ENCODE data around the gene FOXP2.
"Not testable (repeated sequence)": the region's sequence is repeated elsewhere in the genome, so short reads cannot be mapped to it uniquely, and the experiment has no call there.

The FOXP2 gene

DNA sequence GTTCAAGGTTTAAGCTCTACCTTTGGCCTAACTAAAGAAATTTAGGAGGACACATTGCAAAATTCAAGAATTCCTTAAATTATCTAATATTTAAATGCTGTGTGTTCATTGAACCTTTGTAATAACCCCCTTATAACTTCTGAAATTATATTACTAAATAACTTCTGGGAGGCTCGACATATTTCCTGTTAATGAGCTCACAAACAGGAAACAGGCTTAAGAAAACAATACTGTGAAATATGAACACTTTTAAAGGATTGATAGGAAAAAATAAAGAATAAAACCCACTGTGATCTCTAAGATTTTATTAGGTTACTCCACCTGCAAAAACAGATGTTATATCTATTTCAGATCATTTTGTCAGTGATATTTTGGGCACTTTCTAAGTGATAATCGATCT is 74.1 kb downstream of the FOXP2 start:
- H3K9me3 ChIP-seq, result no peaks in the 10 kb centered on the region; the same call in 1 of the 2 replicates
- DNase-seq (ENCODE audit: low spot score in 2 of 2), result no peak
- H3K36me3 ChIP-seq (replicated peaks), result no peaks in the 10 kb centered on the region
- H3K4me1 ChIP-seq, result no peaks in the 10 kb centered on the region
- H3K27me3 ChIP-seq (ENCODE audit: low read depth), result no peaks in the 10 kb centered on the region
- in situ Hi-C loops (cut with MboI; ENCODE audit: low sequenced_read_pairs), result no loop called here
- H3K4me3 ChIP-seq, result no peak overlapping the region

DNA sequence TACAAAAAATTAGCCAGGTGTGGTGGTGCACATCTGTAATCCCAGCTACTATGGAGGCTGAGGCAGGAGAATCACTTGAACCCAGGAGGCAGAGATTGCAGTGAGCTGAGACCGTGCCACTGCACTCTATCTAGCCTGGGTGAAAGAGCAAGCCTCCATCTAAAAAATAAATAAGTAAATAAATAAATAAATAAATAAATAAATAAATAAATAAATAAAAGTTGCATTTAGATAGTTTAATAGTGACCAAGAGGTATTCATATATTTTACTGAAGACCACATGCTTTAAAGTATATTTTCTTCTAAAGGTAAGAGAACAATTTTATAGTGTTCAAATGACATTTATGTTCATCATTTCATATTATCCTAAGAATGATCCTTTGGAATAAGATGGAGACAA is 82.9 kb downstream of the FOXP2 start:
- in situ Hi-C loops (cut with MboI; ENCODE audit: low sequenced_read_pairs); H3K4me1 ChIP-seq; DNase-seq (ENCODE audit: low spot score in 2 of 2); H3K27me3 ChIP-seq (ENCODE audit: low read depth); H3K9me3 ChIP-seq; H3K36me3 ChIP-seq (replicated peaks); H3K4me3 ChIP-seq: not testable (repeated sequence)

DNA sequence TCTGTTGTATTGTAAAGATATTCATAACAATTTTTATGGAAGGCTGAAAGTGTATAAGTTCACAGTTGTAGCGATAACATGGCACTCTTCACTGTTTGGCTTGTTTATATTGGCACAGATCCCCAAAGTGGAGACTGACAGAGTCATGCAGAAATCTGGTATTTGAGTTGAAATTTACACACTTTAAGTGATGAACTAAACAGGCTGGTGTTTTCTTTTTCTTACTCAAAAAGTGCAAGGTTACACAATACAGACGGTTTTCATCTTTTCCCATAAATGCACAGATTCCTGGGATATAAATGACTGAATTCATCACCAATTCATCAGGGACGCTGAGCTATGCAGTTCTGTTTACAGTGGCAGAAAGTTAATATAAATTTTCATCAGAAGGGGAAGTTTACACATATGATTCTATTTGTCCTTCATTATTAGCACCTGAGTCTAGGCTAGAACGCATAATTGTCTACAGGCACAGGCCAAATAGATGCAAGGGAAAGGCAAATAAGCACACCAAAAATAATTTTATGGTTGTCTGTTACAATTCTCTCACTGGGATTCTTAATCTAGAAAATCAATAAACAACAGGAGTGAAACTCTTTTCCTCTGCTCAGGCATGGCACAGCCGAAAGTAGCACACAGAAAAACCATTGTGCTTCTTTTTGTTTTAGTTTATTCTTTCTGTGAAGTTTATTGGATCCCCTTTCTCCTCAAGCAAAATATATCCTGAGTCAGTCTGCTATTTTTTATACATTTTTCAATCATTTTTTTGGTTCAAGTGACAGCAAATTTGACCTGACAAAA is 88.0 kb downstream of the FOXP2 start:
- DNase-seq (ENCODE audit: low spot score in 2 of 2), result no peak
- no peaks in the 10 kb centered on the region for H3K9me3 ChIP-seq
- in situ Hi-C loops (cut with MboI; ENCODE audit: low sequenced_read_pairs), result no loop called here
- H3K4me1 ChIP-seq, result no peaks in the 10 kb centered on the region
- H3K4me3 ChIP-seq, result no peak overlapping the region
- no peaks in the 10 kb centered on the region; the same call in 1 of the 2 replicates for H3K27me3 ChIP-seq (ENCODE audit: low read depth)
- no peaks in the 10 kb centered on the region for H3K36me3 ChIP-seq (replicated peaks)

DNA sequence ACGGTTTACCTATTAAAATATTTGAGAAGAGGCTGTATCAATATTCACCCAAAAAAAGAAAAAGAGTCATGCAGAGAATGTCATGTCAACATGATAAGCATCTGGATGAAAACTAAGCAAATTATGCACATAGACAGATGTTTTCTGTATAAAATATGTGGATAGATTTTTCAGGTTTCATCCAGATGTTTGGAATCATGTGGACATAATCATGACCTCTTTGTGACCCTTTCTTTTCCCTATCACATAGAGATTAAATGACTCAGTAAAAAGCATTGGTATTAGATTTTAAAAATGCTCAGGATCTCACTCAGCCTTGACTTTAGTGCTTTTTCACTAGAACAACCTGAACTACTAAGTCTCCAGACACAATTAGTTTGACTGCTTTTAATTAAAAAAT is 90.0 kb downstream of the FOXP2 start:
- H3K4me1 ChIP-seq, result no peaks in the 10 kb centered on the region
- H3K9me3 ChIP-seq, result no peaks in the 10 kb centered on the region
- in situ Hi-C loops (cut with MboI; ENCODE audit: low sequenced_read_pairs), result no loop called here
- H3K4me3 ChIP-seq, result no peak overlapping the region
- no peak for DNase-seq (ENCODE audit: low spot score in 2 of 2)
- H3K36me3 ChIP-seq (replicated peaks), result no peaks in the 10 kb centered on the region
- no peaks in the 10 kb centered on the region; the same call in 1 of the 2 replicates for H3K27me3 ChIP-seq (ENCODE audit: low read depth)

DNA sequence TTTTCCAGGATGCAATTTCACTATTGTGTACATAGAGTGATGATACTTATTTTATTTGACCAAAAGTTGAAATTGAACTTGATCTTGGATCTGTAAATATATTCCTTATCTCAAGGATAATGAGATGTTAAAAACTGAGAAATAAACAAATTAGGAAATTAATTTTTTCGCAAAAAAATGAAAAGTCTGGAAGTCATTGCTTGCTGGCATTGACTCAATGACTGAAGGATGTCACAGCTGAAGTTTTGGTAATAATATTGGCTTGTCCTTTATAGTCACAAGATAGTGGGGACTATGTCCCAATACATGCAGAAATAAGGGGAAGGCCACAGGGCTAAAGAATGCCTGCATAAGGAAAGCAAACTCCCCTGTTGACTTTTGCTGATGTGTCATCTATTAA is 92.8 kb downstream of the FOXP2 start:
- in situ Hi-C loops (cut with MboI; ENCODE audit: low sequenced_read_pairs), result no loop called here
- Histone ChIP-seq H3K36me3 (replicated peaks) (no peaks in the 10 kb centered on the region), H3K27me3 (ENCODE audit: low read depth) (no peaks in the 10 kb centered on the region; the same call in 1 of the 2 replicates), H3K4me1 (no peaks in the 10 kb centered on the region), H3K9me3 (no peaks in the 10 kb centered on the region), H3K4me3 (no peak overlapping the region)
- no peak for DNase-seq (ENCODE audit: low spot score in 2 of 2)

DNA sequence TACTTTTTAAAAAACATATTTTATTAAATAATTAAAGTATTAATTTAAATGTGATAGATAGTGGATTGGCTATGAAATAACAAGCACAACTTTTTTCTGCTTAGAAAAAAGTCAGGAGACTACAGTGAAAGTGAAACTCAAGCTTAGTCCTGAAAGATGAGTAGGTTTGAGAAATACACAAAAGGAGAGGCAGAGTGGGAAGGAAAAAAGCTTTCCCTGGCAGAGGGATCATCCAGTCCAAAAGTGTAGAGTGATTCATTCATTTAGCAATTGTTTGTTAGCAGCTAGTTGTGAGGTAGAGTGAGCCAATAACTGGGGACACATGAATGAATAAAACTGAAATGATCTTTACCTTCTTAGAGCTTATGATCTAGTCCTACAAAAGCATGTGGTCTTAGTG is 93.5 kb downstream of the FOXP2 start:
- Histone ChIP-seq H3K4me3 (no peak overlapping the region), H3K4me1 (no peaks in the 10 kb centered on the region), H3K9me3 (no peaks in the 10 kb centered on the region), H3K27me3 (ENCODE audit: low read depth) (no peaks in the 10 kb centered on the region), H3K36me3 (replicated peaks) (no peaks in the 10 kb centered on the region)
- in situ Hi-C loops (cut with MboI; ENCODE audit: low sequenced_read_pairs), result no loop called here
- no peak for DNase-seq (ENCODE audit: low spot score in 2 of 2)

DNA sequence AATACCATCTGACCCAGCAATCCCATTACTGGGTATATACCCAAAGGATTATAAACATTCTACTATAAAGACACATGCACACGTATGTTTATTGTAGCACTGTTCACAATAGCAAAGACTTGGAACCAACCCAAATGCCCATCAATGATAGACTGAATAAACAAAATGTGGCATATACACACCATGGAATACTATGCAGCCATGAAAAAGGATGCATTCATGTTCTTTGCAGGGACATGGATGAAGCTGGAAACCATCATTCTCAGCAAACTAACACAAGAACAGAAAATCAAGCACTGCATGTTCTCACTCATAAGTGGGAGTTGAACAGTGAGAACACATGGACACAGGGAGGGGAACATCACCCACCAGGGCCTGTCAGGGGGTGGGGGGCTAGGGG is 96.2 kb downstream of the FOXP2 start:
- H3K4me3 ChIP-seq; H3K4me1 ChIP-seq; in situ Hi-C loops (cut with MboI; ENCODE audit: low sequenced_read_pairs); DNase-seq (ENCODE audit: low spot score in 2 of 2); H3K9me3 ChIP-seq; H3K36me3 ChIP-seq (replicated peaks); H3K27me3 ChIP-seq (ENCODE audit: low read depth): not testable (repeated sequence)

DNA sequence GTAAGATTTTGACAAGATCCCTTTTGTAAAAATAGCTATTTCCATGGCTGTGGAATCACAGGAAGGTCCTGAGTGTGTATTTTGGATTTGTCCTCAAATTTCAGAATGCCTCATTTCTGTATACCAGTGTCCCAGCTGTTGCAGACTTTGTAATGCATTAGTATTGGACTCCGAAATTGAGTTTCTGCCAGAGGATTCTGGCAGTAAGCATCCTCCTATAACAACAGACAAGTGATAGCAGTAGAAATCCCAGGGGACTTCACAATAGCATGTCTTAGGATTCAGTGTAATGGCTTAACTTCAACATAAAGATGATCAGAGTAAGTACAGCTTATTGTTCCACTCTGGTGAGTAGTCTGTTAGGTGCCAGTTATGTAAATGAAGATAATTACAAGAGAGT is 104.6 kb downstream of the FOXP2 start:
- Histone ChIP-seq H3K9me3 (no peaks in the 10 kb centered on the region), H3K4me1 (0 out of 2 replicates have a peak, but pooled peaks cover 2% of the 10 kb centered on the region), H3K4me3 (no peak overlapping the region), H3K27me3 (ENCODE audit: low read depth) (no peaks in the 10 kb centered on the region), H3K36me3 (replicated peaks) (no peaks in the 10 kb centered on the region)
- DNase-seq (ENCODE audit: low spot score in 2 of 2), result peak in 1 of 2 experiments; percentile 30
- in situ Hi-C loops (cut with MboI; ENCODE audit: low sequenced_read_pairs), result no loop called here

DNA sequence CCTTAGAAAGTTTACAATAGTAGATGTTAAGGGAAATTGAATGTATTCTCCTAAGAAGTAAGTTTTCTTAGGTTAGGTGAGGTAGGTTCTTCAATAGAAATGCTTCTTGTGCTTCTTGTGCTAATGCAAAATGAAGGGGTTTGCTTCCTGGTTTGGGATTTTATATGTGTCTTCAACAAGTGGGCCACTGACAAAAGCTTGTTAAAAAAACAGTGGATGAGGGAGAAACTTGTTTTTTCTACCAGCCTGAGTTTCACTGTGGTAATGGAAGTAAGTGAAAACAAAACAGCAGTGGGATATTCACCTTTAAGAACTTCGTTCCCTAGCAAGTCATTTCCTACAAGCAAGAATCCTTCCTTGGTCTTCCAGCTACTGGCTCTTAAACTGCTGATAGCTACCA is 107.5 kb downstream of the FOXP2 start:
- Histone ChIP-seq H3K9me3 (no peaks in the 10 kb centered on the region), H3K27me3 (ENCODE audit: low read depth) (no peaks in the 10 kb centered on the region), H3K36me3 (replicated peaks) (no peaks in the 10 kb centered on the region), H3K4me3 (no peak overlapping the region), H3K4me1 (0 out of 2 replicates have a peak, but pooled peaks cover 2% of the 10 kb centered on the region)
- no peak for DNase-seq (ENCODE audit: low spot score in 2 of 2)
- in situ Hi-C loops (cut with MboI; ENCODE audit: low sequenced_read_pairs), result no loop called here

DNA sequence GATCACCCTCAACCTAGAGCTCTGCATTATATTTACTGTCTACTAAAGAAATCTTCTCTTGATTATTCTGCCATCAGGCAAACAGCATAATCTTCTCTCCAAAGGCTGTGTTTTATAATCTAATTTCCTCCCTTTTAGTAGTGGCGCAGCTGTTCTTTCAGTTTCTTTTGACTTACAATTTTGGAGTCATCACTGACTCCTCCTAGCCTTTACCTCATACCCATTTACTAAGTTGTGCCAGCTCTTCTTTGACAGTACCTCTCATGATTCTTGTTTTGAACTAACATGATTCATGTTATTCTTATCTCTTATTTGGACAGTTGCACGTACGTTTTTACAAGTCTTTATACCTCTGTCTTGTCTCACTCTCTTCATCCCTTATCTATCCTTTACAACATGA is 113.0 kb downstream of the FOXP2 start:
- Histone ChIP-seq H3K4me3 (no peak overlapping the region), H3K9me3 (no peaks in the 10 kb centered on the region), H3K27me3 (ENCODE audit: low read depth) (no peaks in the 10 kb centered on the region), H3K4me1 (no peaks in the 10 kb centered on the region), H3K36me3 (replicated peaks) (no peaks in the 10 kb centered on the region)
- no peak for DNase-seq (ENCODE audit: low spot score in 2 of 2)
- in situ Hi-C loops (cut with MboI; ENCODE audit: low sequenced_read_pairs), result no loop called here

DNA sequence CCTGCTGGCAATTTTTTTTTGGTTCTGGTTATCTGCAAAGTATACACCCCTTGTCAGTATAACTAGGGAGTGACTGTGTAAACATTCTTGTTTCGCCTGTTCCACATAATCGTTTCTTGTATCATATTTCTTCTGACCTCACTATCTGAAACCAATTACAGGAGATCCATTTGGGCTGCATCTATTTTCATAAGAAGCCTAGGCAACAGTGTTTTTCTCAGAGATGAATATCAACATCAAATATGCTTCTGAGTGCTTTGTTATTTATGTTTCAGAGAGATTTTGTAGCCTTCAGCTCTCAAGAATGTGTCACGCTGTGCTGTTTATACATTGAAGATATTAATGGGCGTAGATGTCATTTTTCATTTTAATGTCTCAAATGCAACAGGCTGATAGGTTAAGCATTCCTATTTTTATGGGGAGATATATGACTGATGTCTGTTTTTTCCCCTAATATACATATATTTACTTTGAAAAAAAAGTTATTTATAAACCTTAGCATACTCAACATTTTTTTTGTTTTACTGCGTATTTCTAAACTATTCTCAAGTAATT is 115.5 kb downstream of the FOXP2 start:
- no peak overlapping the region for H3K4me3 ChIP-seq
- no peaks in the 10 kb centered on the region for H3K36me3 ChIP-seq (replicated peaks)
- H3K4me1 ChIP-seq, result no peaks in the 10 kb centered on the region
- in situ Hi-C loops (cut with MboI; ENCODE audit: low sequenced_read_pairs), result no loop called here
- no peaks in the 10 kb centered on the region for H3K27me3 ChIP-seq (ENCODE audit: low read depth)
- no peak for DNase-seq (ENCODE audit: low spot score in 2 of 2)
- no peaks in the 10 kb centered on the region for H3K9me3 ChIP-seq

DNA sequence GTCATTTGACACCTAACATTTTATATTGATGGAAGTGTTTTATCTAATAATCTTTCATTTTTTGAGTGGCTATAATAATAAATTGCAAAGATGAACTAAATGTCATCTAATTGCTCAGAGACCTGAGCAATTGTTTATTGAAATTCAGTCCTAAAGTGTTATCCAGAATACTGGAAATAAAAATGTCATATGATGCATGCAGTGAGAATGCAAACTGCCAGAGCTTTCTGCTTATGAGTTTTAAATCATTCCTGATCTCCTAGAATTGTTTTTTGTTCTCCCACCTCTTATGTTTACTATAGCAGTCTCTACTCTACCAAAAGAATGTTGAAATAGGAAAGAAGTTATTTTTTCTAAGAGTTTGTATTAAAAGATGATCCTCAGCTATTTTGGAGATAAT is 116.7 kb downstream of the FOXP2 start:
- H3K27me3 ChIP-seq (ENCODE audit: low read depth), result no peaks in the 10 kb centered on the region
- H3K9me3 ChIP-seq, result no peaks in the 10 kb centered on the region
- in situ Hi-C loops (cut with MboI; ENCODE audit: low sequenced_read_pairs), result no loop called here
- no peak overlapping the region for H3K4me3 ChIP-seq
- no peaks in the 10 kb centered on the region for H3K4me1 ChIP-seq
- DNase-seq (ENCODE audit: low spot score in 2 of 2), result no peak
- no peaks in the 10 kb centered on the region for H3K36me3 ChIP-seq (replicated peaks)

DNA sequence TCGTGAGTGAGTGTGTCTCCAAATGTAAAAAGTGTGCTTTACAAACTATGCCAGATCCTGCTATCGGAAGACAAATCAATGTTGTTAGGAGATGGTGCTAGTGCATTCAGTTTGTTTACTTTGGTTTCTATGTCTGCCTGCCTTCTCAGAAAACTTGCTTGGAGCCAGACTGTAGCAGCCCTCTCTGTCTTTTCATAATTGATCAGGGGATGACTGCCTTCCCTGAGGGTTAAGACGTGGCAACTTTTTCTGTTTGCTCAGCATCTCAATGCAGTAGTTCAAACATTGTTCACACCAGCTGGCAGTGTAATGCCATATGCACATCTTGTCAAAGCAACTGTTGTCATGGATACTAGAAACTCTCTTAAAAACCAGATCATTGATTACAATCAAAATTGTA is 118.5 kb downstream of the FOXP2 start:
- Histone ChIP-seq H3K27me3 (ENCODE audit: low read depth) (no peaks in the 10 kb centered on the region), H3K4me3 (no peak overlapping the region), H3K4me1 (no peaks in the 10 kb centered on the region; the same call in 1 of the 2 replicates), H3K9me3 (no peaks in the 10 kb centered on the region), H3K36me3 (replicated peaks) (no peaks in the 10 kb centered on the region)
- in situ Hi-C loops (cut with MboI; ENCODE audit: low sequenced_read_pairs), result no loop called here
- peak in 1 of 2 experiments; percentile 9 for DNase-seq (ENCODE audit: low spot score in 2 of 2)

DNA sequence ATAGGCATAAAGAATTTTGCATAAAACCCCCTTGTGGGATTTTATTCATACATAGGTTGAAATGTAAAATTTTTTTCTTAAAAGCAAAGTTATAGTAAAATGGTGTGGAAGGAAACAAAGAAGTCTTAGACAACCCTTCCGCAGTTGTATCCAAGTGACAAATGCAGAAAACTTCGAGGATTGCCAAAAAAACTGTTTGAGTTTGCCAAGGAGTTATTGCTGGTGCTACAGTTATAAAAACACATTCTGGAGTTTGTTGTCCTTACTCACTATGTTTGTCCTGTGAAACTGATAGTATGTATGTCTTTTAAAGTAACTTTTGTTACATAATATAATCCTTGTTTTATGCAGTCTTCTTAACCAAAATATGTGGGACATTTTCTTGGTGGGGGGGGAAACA is 120.3 kb downstream of the FOXP2 start:
- DNase-seq (ENCODE audit: low spot score in 2 of 2), result no peak
- in situ Hi-C loops (cut with MboI; ENCODE audit: low sequenced_read_pairs), result no loop called here
- no peaks in the 10 kb centered on the region for H3K27me3 ChIP-seq (ENCODE audit: low read depth)
- no peak overlapping the region for H3K4me3 ChIP-seq
- H3K4me1 ChIP-seq, result no peaks in the 10 kb centered on the region; the same call in 1 of the 2 replicates
- no peaks in the 10 kb centered on the region for H3K36me3 ChIP-seq (replicated peaks)
- no peaks in the 10 kb centered on the region for H3K9me3 ChIP-seq
